OCI-LY1 (cell line): ENCODE measurements around the gene RHBDL3.

Source experiments
- H2AFZ ChIP-seq: fragments of 200-600 bp; sonication (generic), shearing (Covaris generic); 2 replicates; pipeline ENCODE4 v1.6.0; 2014; ENCODE audit warnings: antibody characterized with exemption, mild to moderate bottlenecking, low read length
- H3F3A ChIP-seq: fragments of 200-600 bp; sonication (generic), shearing (Covaris generic); 2 replicates; pipeline ENCODE4 v1.6.0; 2014; ENCODE audit warnings: mild to moderate bottlenecking, antibody characterized with exemption, low read length, moderate library complexity; ENCODE audit not compliant: insufficient read depth
- H3K27ac ChIP-seq: fragments of 200-600 bp; sonication (generic); 2 replicates; pipeline ENCODE4 v1.5.1; 2014; ENCODE audit warnings: low read length, mixed run types, mild to moderate bottlenecking, low read depth; ENCODE audit not compliant: poor library complexity, severe bottlenecking
- H3K27me3 ChIP-seq: fragments of 200-600 bp; sonication (generic); 2 replicates; pipeline ENCODE4 v1.6.0; 2014; ENCODE audit warnings: antibody characterized with exemption, mild to moderate bottlenecking, low read length, moderate library complexity; ENCODE audit not compliant: insufficient read depth
- H3K36me3 ChIP-seq: fragments of 200-600 bp; sonication (generic); 2 replicates; pipeline ENCODE4 v1.6.1; 2014; ENCODE audit warnings: mild to moderate bottlenecking, antibody characterized with exemption, low read length, moderate library complexity, mixed read lengths; ENCODE audit not compliant: insufficient read depth
- H3K4me1 ChIP-seq: fragments of 200-600 bp; sonication (generic); 2 replicates; pipeline ENCODE4 v1.5.1; 2014; ENCODE audit warnings: mild to moderate bottlenecking, low read length, moderate library complexity; ENCODE audit not compliant: insufficient read depth, severe bottlenecking
- H3K4me2 ChIP-seq: fragments of 200-600 bp; sonication (generic), shearing (Covaris generic); 2 replicates; pipeline ENCODE4 v1.6.1; 2014; ENCODE audit warnings: low read length
- H3K4me3 ChIP-seq: fragments of 200-600 bp; sonication (generic); 2 replicates; pipeline ENCODE4 v1.5.1; 2014; ENCODE audit warnings: low read length, low read depth, mild to moderate bottlenecking, mixed read lengths; ENCODE audit not compliant: poor library complexity, severe bottlenecking
- H3K79me2 ChIP-seq: fragments of 200-600 bp; shearing (Covaris generic); 2 replicates; pipeline ENCODE4 v1.6.1; 2016; ENCODE audit warnings: mixed run types, low read length, mixed read lengths; ENCODE audit not compliant: insufficient read depth
- H3K9ac ChIP-seq: fragments of 200-600 bp; sonication (generic), shearing (Covaris generic); 2 replicates; pipeline ENCODE4 v1.6.1; 2014; ENCODE audit warnings: mild to moderate bottlenecking, low read length, mixed read lengths
- H3K9me2 ChIP-seq: fragments of 200-600 bp; sonication (generic), shearing (Covaris generic); 2 replicates; pipeline ENCODE4 v1.6.1; 2014; ENCODE audit warnings: low read depth, mild to moderate bottlenecking, low read length, mixed read lengths
- H3K9me3 ChIP-seq: fragments of 200-600 bp; shearing (Covaris generic); 2 replicates; pipeline ENCODE4 v1.6.1; 2014; ENCODE audit warnings: low read length, mixed read lengths
- H4K20me1 ChIP-seq: fragments of 200-600 bp; sonication (generic), shearing (Covaris generic); 2 replicates; pipeline ENCODE4 v1.6.0; 2016; ENCODE audit warnings: mild to moderate bottlenecking, low read length; ENCODE audit not compliant: insufficient read depth
- CTCF ChIP-seq: fragments of 200-600 bp; sonication (generic), shearing (Covaris generic); IDR thresholded peaks from 2 replicates; pipeline ENCODE4 v1.5.1; 2017; ENCODE audit warnings: mild to moderate bottlenecking, antibody characterized with exemption, low read length, moderate library complexity, mixed read lengths
- EZH2 ChIP-seq: fragments of 200-600 bp; sonication (generic), shearing (Covaris generic); IDR thresholded peaks from 2 replicates; pipeline ENCODE4 v1.8.0; 2017; ENCODE audit warnings: borderline replicate concordance, mixed run types, mild to moderate bottlenecking, antibody characterized with exemption, low read length, moderate library complexity, mixed read lengths

The RHBDL3 gene

DNA sequence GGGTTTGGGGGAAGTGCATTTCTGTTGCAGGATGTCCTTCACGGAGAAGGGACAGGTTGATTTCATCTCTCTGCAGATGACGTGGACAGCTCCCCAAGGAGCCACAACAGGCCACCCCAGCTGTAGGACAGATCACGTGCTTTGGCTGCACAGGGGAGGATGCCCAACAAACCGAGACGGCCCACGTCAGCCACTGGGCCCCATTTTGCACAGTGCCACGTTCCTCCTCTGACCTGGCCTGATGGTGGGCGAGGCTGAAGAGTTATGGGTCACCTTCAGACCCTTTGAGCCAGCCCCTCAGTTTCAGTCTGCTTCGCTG, 9.0 kb upstream of the RHBDL3 start:
- Histone ChIP-seq H3K4me2 (no peak overlapping the region), H3K9me3 (no peaks in the 10 kb centered on the region), H4K20me1 (no peaks in the 10 kb centered on the region), H3K79me2 (no peaks in the 10 kb centered on the region), H3K9me2 (no peaks in the 10 kb centered on the region), H3K27me3 (peaks cover 3% of the 10 kb centered on the region; the same call in 1 of the 2 replicates), H3F3A (no peaks in the 10 kb centered on the region), H3K36me3 (no peaks in the 10 kb centered on the region), H3K27ac (no peak overlapping the region), H2AFZ (no peak overlapping the region), H3K4me1 (no peaks in the 10 kb centered on the region), H3K9ac (no peak overlapping the region), H3K4me3 (no peak overlapping the region)
- TF ChIP-seq EZH2 (no peak), CTCF (no peak)

GRCh38 chr17:32258383-32259140, 7.1 kb upstream of the RHBDL3 start:
- TF ChIP-seq EZH2 (no peak), CTCF (no peak)
- no peaks in the 10 kb centered on the region for H3K4me1 ChIP-seq
- H3F3A ChIP-seq: no peaks in the 10 kb centered on the region
- no peak overlapping the region for H3K27ac ChIP-seq
- no peaks in the 10 kb centered on the region for H3K79me2 ChIP-seq
- H3K27me3 ChIP-seq: peaks cover 3% of the 10 kb centered on the region; the same call in 1 of the 2 replicates
- no peaks in the 10 kb centered on the region for H3K36me3 ChIP-seq
- no peak overlapping the region for H3K9ac ChIP-seq
- no peaks in the 10 kb centered on the region for H3K9me2 ChIP-seq
- no peaks in the 10 kb centered on the region for H3K9me3 ChIP-seq
- no peak overlapping the region for H2AFZ ChIP-seq
- H3K4me3 ChIP-seq: no peak overlapping the region
- H4K20me1 ChIP-seq: no peaks in the 10 kb centered on the region
- no peak overlapping the region for H3K4me2 ChIP-seq

GRCh38 chr17:32259586-32259985, 6.0 kb upstream of the RHBDL3 start:
- Histone ChIP-seq H3K27me3 (peaks cover 3% of the 10 kb centered on the region; the same call in 1 of the 2 replicates), H3K9me2 (no peaks in the 10 kb centered on the region), H3K9ac (no peak overlapping the region)

More at GRCh38 chr17:32259586-32259985, 6.0 kb upstream of the RHBDL3 start:
- no peak overlapping the region for H3K27ac ChIP-seq
- H3K4me1 ChIP-seq: no peaks in the 10 kb centered on the region
- H3K4me3 ChIP-seq: no peak overlapping the region
- TF ChIP-seq CTCF (no peak), EZH2 (no peak)
- H3K4me2 ChIP-seq: no peak overlapping the region
- no peak overlapping the region for H2AFZ ChIP-seq
- no peaks in the 10 kb centered on the region for H3K79me2 ChIP-seq
- no peaks in the 10 kb centered on the region for H3F3A ChIP-seq
- H4K20me1 ChIP-seq: no peaks in the 10 kb centered on the region
- no peaks in the 10 kb centered on the region for H3K9me3 ChIP-seq
- H3K36me3 ChIP-seq: no peaks in the 10 kb centered on the region
